HG03039 (cell line): ENCODE measurements around the gene TC2N.
"Not testable (repeated sequence)": the region's sequence is repeated elsewhere in the genome, so short reads cannot be mapped to it uniquely, and the experiment has no call there.

Source experiments
- ATAC-seq: cut with Tn5 transposase; IDR thresholded peaks from one replicate; pipeline ENCODE4 v1.9.1; 2021; ENCODE audit warnings: mild to moderate bottlenecking, moderate library complexity; ENCODE audit not compliant: unreplicated experiment

TC2N gene

GRCh38 chr14:91867316-91867988 lies at the start of gene TC2N:
TSS of gene TC2N (minus strand) at chr14:91867536. CDS start at chr14:91813769, 53,767 bp downstream.
- ATAC-seq, result no peak

- ATAC-seq, result no peak
Observed at GRCh38 chr14:91912035-91912434, 44.7 kb upstream of the TC2N start.

- ATAC-seq, result no peak
Observed at GRCh38 chr14:91911474-91912032, 44.2 kb upstream of the TC2N start.

- ATAC-seq, result no peak
Observed at GRCh38 chr14:91910196-91910595, 42.9 kb upstream of the TC2N start.

GRCh38 chr14:91906374-91906773 lies 39.0 kb upstream of the TC2N start:
- ATAC-seq, result no peak

- no peak for ATAC-seq
Observed at GRCh38 chr14:91904956-91905645, 37.8 kb upstream of the TC2N start.

GRCh38 chr14:91904483-91904882 lies 37.1 kb upstream of the TC2N start:
- ATAC-seq, result no peak

- ATAC-seq, result no peak
Observed at GRCh38 chr14:91903070-91903469, 35.7 kb upstream of the TC2N start.

- no peak for ATAC-seq
Observed at GRCh38 chr14:91902336-91902735, 35.0 kb upstream of the TC2N start.

- ATAC-seq, result no peak
Observed at GRCh38 chr14:91901449-91902226, 34.3 kb upstream of the TC2N start.

GRCh38 chr14:91899806-91900205 lies 32.5 kb upstream of the TC2N start:
- ATAC-seq, result no peak

- no peak for ATAC-seq
Observed at GRCh38 chr14:91899213-91899612, 31.9 kb upstream of the TC2N start.

GRCh38 chr14:91898372-91898771 lies 31.0 kb upstream of the TC2N start:
- ATAC-seq, result no peak

- not testable (repeated sequence) for ATAC-seq
Observed at GRCh38 chr14:91897716-91898115, 30.4 kb upstream of the TC2N start.

GRCh38 chr14:91897106-91897701 lies 29.9 kb upstream of the TC2N start:
- ATAC-seq, result no peak

GRCh38 chr14:91896419-91896818 lies 29.1 kb upstream of the TC2N start:
- ATAC-seq, result no peak

GRCh38 chr14:91893669-91894068 lies 26.3 kb upstream of the TC2N start:
- ATAC-seq, result no peak

- no peak for ATAC-seq
Observed at GRCh38 chr14:91893007-91893406, 25.7 kb upstream of the TC2N start.

GRCh38 chr14:91891721-91892220 lies 24.4 kb upstream of the TC2N start:
- ATAC-seq, result no peak

- ATAC-seq, result no peak
Observed at GRCh38 chr14:91891101-91891500, 23.8 kb upstream of the TC2N start.

- no peak for ATAC-seq
Observed at GRCh38 chr14:91890291-91890749, 23.0 kb upstream of the TC2N start.
